HG03045 (cell line): ENCODE measurements around the gene MMP25.

Experiments
- ATAC-seq: cut with Tn5 transposase; IDR thresholded peaks from one replicate; pipeline ENCODE4 v1.9.1; 2021; ENCODE audit warnings: mild to moderate bottlenecking, moderate library complexity; ENCODE audit not compliant: unreplicated experiment

The MMP25 gene

GRCh38 chr16:3017344-3017743 is 29.0 kb upstream of the MMP25 start:
- ATAC-seq: no peak

- ATAC-seq: no peak
Observed at GRCh38 chr16:3017794-3018506, 28.4 kb upstream of the MMP25 start, which contains the start of gene CLDN6. Gene CLDN6, minus strand, starts transcription at chr16:3018183. Its CDS starts 2,162 bp downstream, at chr16:3016021.

GRCh38 chr16:3019594-3020246 is 26.6 kb upstream of the MMP25 start:
- no peak for ATAC-seq

- no peak for ATAC-seq
Observed at GRCh38 chr16:3020247-3020603, 26.1 kb upstream of the MMP25 start, which contains the start of gene TNFRSF12A. Gene TNFRSF12A, plus strand, starts transcription at chr16:3020368. Its CDS starts 30 bp downstream, at chr16:3020398.

- ATAC-seq: no peak
Observed at GRCh38 chr16:3020604-3021448, 25.5 kb upstream of the MMP25 start.

- ATAC-seq: no peak
Observed at GRCh38 chr16:3021449-3022207, 24.7 kb upstream of the MMP25 start.

- ATAC-seq: no peak
Observed at GRCh38 chr16:3022208-3022683, 24.1 kb upstream of the MMP25 start.

GRCh38 chr16:3022684-3023414 is 23.5 kb upstream of the MMP25 start:
- no peak for ATAC-seq

- ATAC-seq: no peak
Observed at GRCh38 chr16:3023415-3023668, 23.0 kb upstream of the MMP25 start.

- ATAC-seq: peak; percentile 67
Observed at GRCh38 chr16:3023669-3024478, 22.5 kb upstream of the MMP25 start, which contains the start of the genes HCFC1R1 and THOC6. Gene HCFC1R1, minus strand, starts transcription at chr16:3023942. Its CDS starts 1 bp downstream, at chr16:3023941. Gene THOC6, plus strand, starts transcription at chr16:3024035. Its CDS starts 292 bp downstream, at chr16:3024327.

GRCh38 chr16:3025032-3026002 is 21.0 kb upstream of the MMP25 start:
- ATAC-seq: no peak

- ATAC-seq: no peak
Observed at GRCh38 chr16:3026003-3026378, 20.4 kb upstream of the MMP25 start.

GRCh38 chr16:3026609-3027488 is 19.5 kb upstream of the MMP25 start:
- no peak for ATAC-seq

- no peak for ATAC-seq
Observed at GRCh38 chr16:3027489-3027795, 18.9 kb upstream of the MMP25 start.

- no peak for ATAC-seq
Observed at GRCh38 chr16:3027983-3028715, 18.2 kb upstream of the MMP25 start.

GRCh38 chr16:3028716-3029319 is 17.5 kb upstream of the MMP25 start:
- ATAC-seq: no peak
